Measurements from ENCODE around the gene BCL2.

The BCL2 gene

GRCh38 chr18:63307551-63308200, 11.9 kb downstream of the BCL2 start:
- DNase-seq: no peak

- no peak for DNase-seq
Measured at GRCh38 chr18:63306819-63307550, 12.6 kb downstream of the BCL2 start.

GRCh38 chr18:63306249-63306648, 13.3 kb downstream of the BCL2 start:
- no peak for DNase-seq

- DNase-seq: no peak
Measured at GRCh38 chr18:63303547-63303946, 16.0 kb downstream of the BCL2 start.

- DNase-seq: peak; percentile 30
Measured at GRCh38 chr18:63302636-63303405, 16.7 kb downstream of the BCL2 start.

- DNase-seq: no peak
Measured at GRCh38 chr18:63302220-63302619, 17.3 kb downstream of the BCL2 start.

- no peak for DNase-seq
Measured at GRCh38 chr18:63301434-63301833, 18.1 kb downstream of the BCL2 start.

- no peak for DNase-seq
Measured at GRCh38 chr18:63299837-63300745, 19.5 kb downstream of the BCL2 start.

GRCh38 chr18:63298400-63299365, 20.9 kb downstream of the BCL2 start:
- no peak for DNase-seq

GRCh38 chr18:63297687-63298399, 21.7 kb downstream of the BCL2 start:
- DNase-seq: no peak

GRCh38 chr18:63293935-63294334, 25.6 kb downstream of the BCL2 start:
- DNase-seq: no peak

- no peak for DNase-seq
Measured at GRCh38 chr18:63292831-63293683, 26.5 kb downstream of the BCL2 start.

GRCh38 chr18:63291278-63291677, 28.3 kb downstream of the BCL2 start:
- no peak for DNase-seq

- no peak for DNase-seq
Measured at GRCh38 chr18:63290821-63291200, 28.8 kb downstream of the BCL2 start.

GRCh38 chr18:63290166-63290820, 29.3 kb downstream of the BCL2 start:
- no peak for DNase-seq

GRCh38 chr18:63288311-63288710, 31.3 kb downstream of the BCL2 start:
- DNase-seq: no peak

GRCh38 chr18:63287691-63288220, 31.8 kb downstream of the BCL2 start:
- DNase-seq: no peak

GRCh38 chr18:63286926-63287325, 32.6 kb downstream of the BCL2 start:
- DNase-seq: no peak
